GF-D8 (cell line): ENCODE results near the gene TOMM40.
"Not testable (repeated sequence)": the region's sequence is repeated elsewhere in the genome, so short reads cannot be mapped to it uniquely, and the experiment has no call there.

Experiments used
- DNase-seq: peaks from one replicate; lab custom pipeline; 2025; lab: John Stamatoyannopoulos, UW

Gene TOMM40

DNA sequence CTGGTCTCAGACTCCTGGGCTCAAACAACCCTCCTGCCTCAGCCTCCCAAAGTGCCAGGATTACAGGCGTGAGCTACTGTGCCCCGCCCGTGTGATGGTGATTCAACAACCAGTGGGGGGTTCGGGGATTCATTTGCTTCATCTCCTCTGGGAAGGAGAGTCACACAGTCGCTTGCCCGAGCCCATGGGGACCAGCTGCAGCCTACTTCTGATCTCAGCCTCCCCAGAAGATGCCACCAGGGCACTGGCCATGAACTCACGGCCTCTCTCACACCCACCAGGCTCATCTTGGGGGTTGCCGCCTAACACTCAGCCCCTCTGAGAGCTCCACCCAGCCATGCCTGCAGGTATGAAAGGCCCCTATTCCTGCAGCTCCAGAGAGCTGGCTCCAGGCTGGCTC, 6.8 kb downstream of the TOMM40 start:
- no peak for DNase-seq

GRCh38 chr19:44900328-44901244, 9.5 kb downstream of the TOMM40 start:
- no peak for DNase-seq

DNA sequence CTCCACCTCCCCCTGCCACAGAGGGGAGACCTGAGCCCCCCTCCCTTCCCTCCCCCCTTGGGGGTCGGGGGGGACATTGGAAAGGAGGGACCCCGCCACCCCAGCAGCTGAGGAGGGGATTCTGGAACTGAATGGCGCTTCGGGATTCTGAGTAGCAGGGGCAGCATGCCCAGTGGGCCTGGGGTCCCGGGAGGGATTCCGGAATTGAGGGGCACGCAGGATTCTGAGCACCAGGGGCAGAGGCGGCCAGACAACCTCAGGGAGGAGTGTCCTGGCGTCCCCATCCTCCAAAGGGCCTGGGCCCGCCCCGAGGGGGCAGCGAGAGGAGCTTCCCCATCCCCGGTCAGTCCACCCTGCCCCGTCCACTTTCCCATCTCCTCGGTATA, 12.2 kb downstream of the TOMM40 start:
- DNase-seq: no peak

GRCh38 chr19:44903602-44904425, 12.8 kb downstream of the TOMM40 start:
- DNase-seq: no peak

- no peak for DNase-seq
Observed at GRCh38 chr19:44904426-44904994, 13.5 kb downstream of the TOMM40 start.

GRCh38 chr19:44905437-44906160, 14.5 kb downstream of the TOMM40 start, which contains the start of gene APOE:
Gene APOE (plus strand): TSS chr19:44905796. CDS start chr19:44906625, 829 bp downstream.
- no peak for DNase-seq

GRCh38 chr19:44907613-44908012, 16.6 kb downstream of the TOMM40 start:
- no peak for DNase-seq

- DNase-seq: no peak
Observed at GRCh38 chr19:44908074-44908835, 17.2 kb downstream of the TOMM40 start.

DNA sequence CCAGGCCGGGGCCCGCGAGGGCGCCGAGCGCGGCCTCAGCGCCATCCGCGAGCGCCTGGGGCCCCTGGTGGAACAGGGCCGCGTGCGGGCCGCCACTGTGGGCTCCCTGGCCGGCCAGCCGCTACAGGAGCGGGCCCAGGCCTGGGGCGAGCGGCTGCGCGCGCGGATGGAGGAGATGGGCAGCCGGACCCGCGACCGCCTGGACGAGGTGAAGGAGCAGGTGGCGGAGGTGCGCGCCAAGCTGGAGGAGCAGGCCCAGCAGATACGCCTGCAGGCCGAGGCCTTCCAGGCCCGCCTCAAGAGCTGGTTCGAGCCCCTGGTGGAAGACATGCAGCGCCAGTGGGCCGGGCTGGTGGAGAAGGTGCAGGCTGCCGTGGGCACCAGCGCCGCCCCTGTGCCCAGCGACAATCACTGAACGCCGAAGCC, 17.8 kb downstream of the TOMM40 start:
- no peak for DNase-seq

DNA sequence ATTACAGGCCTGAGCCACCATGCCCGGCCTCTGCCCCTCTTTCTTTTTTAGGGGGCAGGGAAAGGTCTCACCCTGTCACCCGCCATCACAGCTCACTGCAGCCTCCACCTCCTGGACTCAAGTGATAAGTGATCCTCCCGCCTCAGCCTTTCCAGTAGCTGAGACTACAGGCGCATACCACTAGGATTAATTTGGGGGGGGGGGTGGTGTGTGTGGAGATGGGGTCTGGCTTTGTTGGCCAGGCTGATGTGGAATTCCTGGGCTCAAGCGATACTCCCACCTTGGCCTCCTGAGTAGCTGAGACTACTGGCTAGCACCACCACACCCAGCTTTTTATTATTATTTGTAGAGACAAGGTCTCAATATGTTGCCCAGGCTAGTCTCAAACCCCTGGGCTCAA, 18.7 kb downstream of the TOMM40 start:
- DNase-seq: no peak

- DNase-seq: not testable (repeated sequence)
Observed at GRCh38 chr19:44911896-44912295, 20.8 kb downstream of the TOMM40 start.

GRCh38 chr19:44912854-44913253, 21.8 kb downstream of the TOMM40 start:
- DNase-seq: no peak

DNA sequence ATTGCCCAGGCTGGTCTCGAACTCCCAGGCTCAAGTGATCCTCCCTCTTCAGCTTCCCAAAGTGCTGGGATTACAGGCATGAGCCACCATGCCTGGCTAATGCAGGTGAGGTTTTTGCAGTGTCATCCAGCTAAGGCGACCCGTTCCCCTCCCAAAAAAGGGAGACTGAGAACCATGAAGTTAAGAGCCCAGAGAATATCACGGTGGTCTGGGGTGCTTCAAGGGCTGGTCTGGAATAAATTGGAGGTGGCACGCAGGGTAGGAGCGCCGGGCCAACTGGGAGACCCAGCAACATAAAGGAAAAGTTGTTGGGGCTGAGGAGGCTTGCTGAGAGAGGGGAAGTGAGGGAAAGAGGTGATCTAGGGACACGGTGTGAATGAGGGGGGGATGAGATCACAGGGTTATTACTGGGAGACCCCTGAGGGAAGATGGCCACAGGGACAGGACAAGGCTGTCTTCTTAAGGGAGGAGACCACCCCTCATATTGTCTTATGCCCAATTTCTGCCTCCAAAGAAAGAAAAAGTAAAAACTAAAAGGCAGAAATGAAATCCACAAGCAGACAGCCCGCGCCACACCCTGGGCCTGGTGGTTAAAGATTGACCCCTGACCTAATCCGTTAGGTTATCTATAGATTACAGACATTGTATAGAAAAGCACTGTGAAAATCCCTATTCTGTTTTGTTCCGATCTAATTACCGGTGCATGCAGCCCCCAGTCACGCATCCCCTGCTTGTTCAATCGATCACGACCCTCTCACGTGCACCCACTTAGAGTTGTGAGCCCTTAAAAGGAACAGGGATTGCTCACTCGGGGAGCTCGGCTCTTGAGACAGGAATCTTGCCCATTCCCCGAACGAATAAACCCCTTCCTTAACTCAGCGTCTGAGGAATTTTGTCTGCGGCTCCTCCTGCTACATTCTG, 22.7 kb downstream of the TOMM40 start:
- DNase-seq: not testable (repeated sequence)

GRCh38 chr19:44914433-44915206, 23.6 kb downstream of the TOMM40 start, which contains the start of gene APOC1:
Gene APOC1 (plus strand): TSS chr19:44914608. CDS start chr19:44914892, 284 bp downstream.
- peak; percentile 18 for DNase-seq

- DNase-seq: no peak
Observed at GRCh38 chr19:44924243-44924725, 33.2 kb downstream of the TOMM40 start.

- DNase-seq: peak; percentile 45
Observed at GRCh38 chr19:44925114-44925891, 34.2 kb downstream of the TOMM40 start.

GRCh38 chr19:44926245-44927077, 35.4 kb downstream of the TOMM40 start:
- not testable (repeated sequence) for DNase-seq
